ENCODE data around the gene PIP4K2B.

Gene PIP4K2B

GRCh38 chr17:38761612-38762011 is 37.7 kb downstream of the PIP4K2B start:
- DNase-seq (ENCODE audit: low read depth) = no peak
- peak; percentile 46 for TF ChIP-seq CTCF (IDR thresholded peaks at IDR 0.05; ENCODE audit: control insufficient read depth, insufficient read depth, low read depth, low read length, missing control alignments)
- no peak overlapping the region for H3K4me3 ChIP-seq (ENCODE audit: control insufficient read depth, low read depth, low read length)

DNA sequence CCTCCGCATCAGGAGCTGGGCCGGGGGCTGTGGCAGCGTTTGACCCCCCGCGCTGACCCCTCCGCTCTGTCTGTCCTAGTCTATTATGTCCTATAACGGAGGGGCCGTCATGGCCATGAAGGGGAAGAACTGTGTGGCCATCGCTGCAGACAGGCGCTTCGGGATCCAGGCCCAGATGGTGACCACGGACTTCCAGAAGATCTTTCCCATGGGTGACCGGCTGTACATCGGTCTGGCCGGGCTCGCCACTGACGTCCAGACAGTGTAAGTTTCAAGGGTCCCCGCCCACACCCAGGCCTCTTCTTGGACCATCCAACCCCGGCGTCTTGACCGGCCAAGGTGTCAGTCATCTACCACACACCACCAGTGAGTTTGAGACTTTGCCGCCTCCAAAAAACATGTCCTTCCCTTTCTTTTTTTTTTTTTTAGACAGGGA is 46.3 kb downstream of the PIP4K2B start:
- peak overlapping the region; percentile 85 for H3K4me3 ChIP-seq (ENCODE audit: control insufficient read depth, low read depth, low read length)
- no peak for TF ChIP-seq CTCF (IDR thresholded peaks at IDR 0.05; ENCODE audit: control insufficient read depth, insufficient read depth, low read depth, low read length, missing control alignments)
- no peak for DNase-seq (ENCODE audit: low read depth)

- peak within 1 kb of the TSS; percentile 85 for H3K4me3 ChIP-seq (ENCODE audit: control insufficient read depth, low read depth, low read length)
- TF ChIP-seq CTCF (IDR thresholded peaks at IDR 0.05; ENCODE audit: control insufficient read depth, insufficient read depth, low read depth, low read length, missing control alignments) = no peak
- DNase-seq (ENCODE audit: low read depth) = peak; percentile 99
These were observed 46.9 kb downstream of the PIP4K2B start, which contains the start of gene PSMB3 for GRCh38 chr17:38752308-38753070. TSS of gene PSMB3 (plus strand) at chr17:38752741. CDS start at chr17:38752827, 86 bp downstream.

DNA sequence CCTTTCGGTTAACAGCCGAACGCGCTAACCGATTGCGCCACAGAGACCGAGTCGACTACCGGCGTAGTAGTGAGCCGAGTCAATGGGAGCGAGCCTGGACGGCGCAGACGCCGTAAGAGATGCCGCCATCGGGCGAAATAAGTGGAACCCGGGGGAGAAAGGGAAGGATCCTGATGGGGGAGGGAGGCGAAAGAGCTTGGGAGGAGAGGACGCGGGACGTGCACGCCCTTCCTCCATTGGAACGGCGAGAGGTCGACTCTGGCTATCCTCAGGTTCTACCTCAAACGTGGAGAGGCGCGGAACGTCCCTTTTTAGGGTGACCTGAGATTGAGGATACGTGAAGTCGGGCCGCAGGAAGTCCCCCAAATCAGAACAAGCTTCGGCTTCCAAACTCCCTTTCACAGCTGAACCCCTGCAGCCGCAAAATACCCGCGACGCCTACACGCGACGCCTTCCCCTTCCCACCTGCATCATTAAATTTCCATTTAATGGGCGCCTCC is 47.5 kb downstream of the PIP4K2B start:
- DNase-seq (ENCODE audit: low read depth) = peak; percentile 51
- no peak for TF ChIP-seq CTCF (IDR thresholded peaks at IDR 0.05; ENCODE audit: control insufficient read depth, insufficient read depth, low read depth, low read length, missing control alignments)
- peak overlapping the region; percentile 85 for H3K4me3 ChIP-seq (ENCODE audit: control insufficient read depth, low read depth, low read length)

DNA sequence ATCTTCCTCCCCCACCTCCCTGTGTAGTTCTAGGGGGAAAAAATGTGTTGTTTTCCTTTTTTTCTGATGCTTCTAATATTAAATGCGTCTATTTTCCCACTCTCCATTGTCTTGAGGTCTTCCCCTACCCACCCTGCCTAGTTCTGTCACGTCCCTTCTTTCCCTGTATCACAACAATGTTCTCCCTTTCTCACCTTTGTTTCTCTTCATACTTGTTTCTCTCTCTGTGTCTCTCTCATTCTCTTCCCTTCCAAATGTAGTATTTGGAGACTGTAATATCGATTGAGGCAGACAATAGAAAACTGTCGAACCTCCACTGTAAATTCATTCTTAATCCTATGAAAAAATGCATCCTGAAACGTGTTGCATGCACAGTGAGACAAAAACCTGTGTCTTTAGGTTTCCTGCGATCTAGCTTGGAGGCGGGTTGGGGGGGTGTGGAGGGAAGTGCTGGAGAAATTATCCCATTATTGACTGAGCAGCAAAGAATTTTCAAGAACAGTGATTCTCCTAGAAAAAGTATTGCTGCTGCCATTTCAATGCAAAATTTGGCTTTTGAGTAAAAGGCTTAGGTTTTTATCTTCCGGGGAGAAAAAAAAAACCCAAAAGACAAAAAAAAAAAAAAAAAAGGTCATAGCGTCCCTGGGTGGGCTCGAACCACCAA is 48.1 kb downstream of the PIP4K2B start:
- H3K4me3 ChIP-seq (ENCODE audit: control insufficient read depth, low read depth, low read length) = peak overlapping the region; percentile 29
- DNase-seq (ENCODE audit: low read depth) = no peak
- no peak for TF ChIP-seq CTCF (IDR thresholded peaks at IDR 0.05; ENCODE audit: control insufficient read depth, insufficient read depth, low read depth, low read length, missing control alignments)

- DNase-seq (ENCODE audit: low read depth) = no peak
- TF ChIP-seq CTCF (IDR thresholded peaks at IDR 0.05; ENCODE audit: control insufficient read depth, insufficient read depth, low read depth, low read length, missing control alignments) = no peak
- H3K4me3 ChIP-seq (ENCODE audit: control insufficient read depth, low read depth, low read length) = peak overlapping the region; percentile 99; the same call in 1 of the 2 replicates
These were observed 48.8 kb downstream of the PIP4K2B start for GRCh38 chr17:38750312-38751121.
